GM23248 (cell line): ENCODE results near the gene PAK1. TPM values are rescaled to one million over a fixed set of nuclear protein-coding genes. Genes with fewer than 3 reads are reported as not detected.

ENCODE experiments used
- DNase-seq: peaks from one replicate; pipeline ENCODE4 v3.0.0-alpha.2; 2015
- H2AFZ ChIP-seq: fragments of 200-600 bp; sonication (generic); 2 replicates; pipeline ENCODE4 v1.6.1; 2016; ENCODE audit warnings: antibody characterized with exemption
- H3F3A ChIP-seq: fragments of 200-600 bp; sonication (generic); 2 replicates; pipeline ENCODE4 v1.6.1; 2016; ENCODE audit warnings: mild to moderate bottlenecking, antibody characterized with exemption, mixed run types; ENCODE audit not compliant: insufficient read depth
- H3K27ac ChIP-seq: fragments of 200-600 bp; sonication (generic); 2 replicates; pipeline ENCODE4 v1.5.1; 2016; ENCODE audit warnings: mild to moderate bottlenecking
- H3K27me3 ChIP-seq: fragments of 200-600 bp; sonication (generic); replicated peaks from 2 replicates; pipeline ENCODE4 v1.6.1; 2016; ENCODE audit warnings: mild to moderate bottlenecking; ENCODE audit not compliant: insufficient read depth
- H3K36me3 ChIP-seq: fragments of 200-600 bp; sonication (generic); 2 replicates; pipeline ENCODE4 v1.6.1; 2016; ENCODE audit warnings: low read depth, mild to moderate bottlenecking
- H3K4me1 ChIP-seq: fragments of 200-600 bp; sonication (generic); 2 replicates; pipeline ENCODE4 v1.6.1; 2016; ENCODE audit warnings: mild to moderate bottlenecking; ENCODE audit not compliant: insufficient read depth
- H3K4me2 ChIP-seq: fragments of 200-600 bp; sonication (generic); one replicate; pipeline ENCODE4 v1.6.1; 2016; ENCODE audit warnings: mild to moderate bottlenecking; ENCODE audit not compliant: unreplicated experiment
- H3K4me3 ChIP-seq: fragments of 200-600 bp; sonication (generic); 2 replicates; pipeline ENCODE4 v1.5.1; 2016; ENCODE audit warnings: mild to moderate bottlenecking
- H3K79me2 ChIP-seq: fragments of 200-600 bp; sonication (generic); 2 replicates; pipeline ENCODE4 v1.6.1; 2016; ENCODE audit warnings: mild to moderate bottlenecking; ENCODE audit not compliant: insufficient read depth
- H3K9ac ChIP-seq: fragments of 200-600 bp; sonication (generic); 2 replicates; pipeline ENCODE4 v1.6.1; 2016; ENCODE audit warnings: mild to moderate bottlenecking
- H3K9me2 ChIP-seq: fragments of 200-600 bp; sonication (generic); 2 replicates; pipeline ENCODE4 v1.6.1; 2016; ENCODE audit warnings: mixed run types, mild to moderate bottlenecking, moderate library complexity; ENCODE audit not compliant: insufficient read depth
- H3K9me3 ChIP-seq: fragments of 200-600 bp; sonication (generic); one replicate; pipeline ENCODE4 v1.6.1; 2017; ENCODE audit warnings: low read depth
- H4K20me1 ChIP-seq: fragments of 200-600 bp; sonication (generic); 2 replicates; pipeline ENCODE4 v1.6.0; 2016; ENCODE audit not compliant: insufficient read depth
- EZH2 ChIP-seq: fragments of 200-600 bp; sonication (generic); IDR thresholded peaks from 2 replicates; pipeline ENCODE4 v1.6.1; 2018; ENCODE audit warnings: antibody characterized with exemption, mild to moderate bottlenecking; ENCODE audit not compliant: insufficient read depth, poor library complexity, severe bottlenecking
- EZH2phosphoT487 ChIP-seq: fragments of 200-600 bp; sonication (generic); IDR thresholded peaks from 2 replicates; pipeline ENCODE4 v1.6.1; 2018; ENCODE audit warnings: antibody characterized with exemption, moderate library complexity, mild to moderate bottlenecking, low read depth; ENCODE audit not compliant: insufficient read depth
- WGBS, 2 experiments: methylation state at CpG; one replicate each; pipeline ENCODE4 v1.1.6; 2015 to 2017; ENCODE audit warnings: low lambda C conversion rate in 2 of 2, low coverage in 1 of 2; ENCODE audit errors: missing lambda C conversion rate in 2 of 2; 5-methylcytosine and 5-hydroxymethylcytosine counted together
- in situ Hi-C: fragments of 300-500 bp; cut with MboI; formaldehyde crosslinking; loops from 2 replicates; pipeline ENCODE4 v1.15.0; 2020
- polyA plus RNA-seq: library from polyadenylated mRNA; unstranded; fragments of >200 nt; fragmentation: Nextera tagmentation; extraction: Ambion mirVana; gene quantifications from 2 replicates; pipeline ENCODE4 v1.2.1, GENCODE V29; 2016
- total RNA-seq: library from RNA; depleted of rRNA; stranded (reverse); fragments of >200 nt; shearing (Covaris generic); gene quantifications from 2 replicates; pipeline ENCODE4 v1.2.3, GENCODE V29; 2014

PAK1 gene
- total and polyA plus RNA-seq, 2 experiments from 2014 or later = 20.3 to 23.8 TPM

DNA sequence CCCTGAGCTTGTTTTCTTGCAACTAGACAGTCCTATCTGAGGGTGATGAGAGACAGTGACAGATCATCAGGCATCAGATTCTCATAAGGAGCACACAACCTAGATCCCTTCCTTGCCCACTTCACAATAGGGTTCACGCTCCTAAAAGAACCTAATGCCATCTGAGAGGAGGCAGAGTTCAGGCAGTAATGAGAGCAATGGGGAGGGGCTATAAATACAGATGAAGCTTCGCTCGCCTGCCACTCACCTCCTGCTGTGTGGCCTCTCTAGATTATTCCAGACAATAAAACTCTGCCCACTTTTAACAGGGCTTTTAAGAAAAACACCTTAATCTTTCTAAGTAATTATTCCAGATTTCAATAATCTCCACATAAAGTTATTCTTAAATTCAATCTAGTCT, 43.9 kb upstream of the PAK1 start:
- Histone ChIP-seq H3K79me2 (no peaks in the 10 kb centered on the region), H2AFZ (no peak overlapping the region), H3K27ac (no peak overlapping the region), H3K4me3 (no peak overlapping the region), H3K9ac (no peak overlapping the region), H3F3A (0 out of 2 replicates have a peak, but pooled peaks cover 9% of the 10 kb centered on the region), H3K27me3 (peaks cover 6% of the 10 kb centered on the region; the same call in 1 of the 2 replicates), H3K9me2 (no peaks in the 10 kb centered on the region), H3K36me3 (no peaks in the 10 kb centered on the region), H4K20me1 (no peaks in the 10 kb centered on the region), H3K4me1 (no peaks in the 10 kb centered on the region), H3K9me3 (no peaks in the 10 kb centered on the region), H3K4me2 (no peak overlapping the region)
- TF ChIP-seq EZH2 = no peak
- TF ChIP-seq EZH2phosphoT487 = no peak
- in situ Hi-C loops = no loop called here
- DNase-seq = no peak
- WGBS, 2 experiments = 95 to 97% methylated on average over 3 of the region's 3 CpGs

DNA sequence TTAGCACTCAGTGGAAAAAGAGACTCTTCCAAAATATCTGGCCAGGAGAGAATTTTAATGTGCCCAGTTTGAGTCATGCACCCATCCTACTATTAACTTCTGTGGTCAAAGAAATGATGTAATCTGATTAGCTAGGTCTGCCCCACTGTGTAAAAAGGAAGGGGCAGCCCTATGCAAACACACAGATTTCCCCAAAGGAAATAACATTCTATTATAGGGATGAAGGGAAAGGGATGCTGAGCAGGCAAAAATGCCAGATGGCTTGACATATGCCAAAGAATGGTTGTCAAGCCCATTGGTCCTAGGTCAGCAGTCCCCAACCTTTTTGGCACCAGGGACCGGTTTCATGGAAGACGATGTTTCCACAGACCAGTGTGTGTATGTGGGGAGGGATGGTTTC, 43.3 kb upstream of the PAK1 start:
- Histone ChIP-seq H3K27me3 (peaks cover 7% of the 10 kb centered on the region; the same call in 1 of the 2 replicates), H3K79me2 (no peaks in the 10 kb centered on the region), H3F3A (0 out of 2 replicates have a peak, but pooled peaks cover 7% of the 10 kb centered on the region), H3K4me2 (no peak overlapping the region), H3K9me3 (no peaks in the 10 kb centered on the region), H3K4me3 (no peak overlapping the region), H3K27ac (no peak overlapping the region), H3K9ac (no peak overlapping the region), H2AFZ (no peak overlapping the region), H3K36me3 (no peaks in the 10 kb centered on the region), H3K9me2 (no peaks in the 10 kb centered on the region), H3K4me1 (no peaks in the 10 kb centered on the region), H4K20me1 (no peaks in the 10 kb centered on the region)
- WGBS, 2 experiments = 92 to 98% methylated on average over 2 of the region's 2 CpGs
- TF ChIP-seq EZH2 = no peak
- no peak for TF ChIP-seq EZH2phosphoT487
- DNase-seq = peak; percentile 13
- in situ Hi-C loops = no loop called here

DNA sequence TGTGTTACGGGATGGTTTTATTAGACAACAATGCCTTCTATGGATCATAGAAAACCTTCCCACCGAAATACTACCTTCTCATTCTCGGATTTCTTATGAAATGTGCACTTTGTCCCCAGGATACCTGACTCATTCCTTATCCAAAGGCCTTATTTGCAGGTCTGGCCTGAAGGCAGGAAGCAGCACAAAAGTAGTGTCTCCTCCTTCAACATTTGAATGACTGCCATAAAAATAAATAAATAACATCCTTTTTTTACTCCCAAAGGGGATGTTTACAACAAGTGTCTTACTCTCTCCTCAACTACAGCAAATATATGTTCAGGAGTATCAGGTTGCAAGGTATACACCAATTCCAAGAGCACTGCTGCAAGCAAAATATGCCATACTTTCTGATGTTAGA, 41.6 kb upstream of the PAK1 start:
- TF ChIP-seq EZH2 (no peak), EZH2phosphoT487 (no peak)
- Histone ChIP-seq H3K4me3 (no peak overlapping the region), H3K9me3 (no peaks in the 10 kb centered on the region), H3K4me2 (no peak overlapping the region), H4K20me1 (no peaks in the 10 kb centered on the region), H3K79me2 (no peaks in the 10 kb centered on the region), H3K36me3 (no peaks in the 10 kb centered on the region), H3K9ac (no peak overlapping the region), H3K9me2 (no peaks in the 10 kb centered on the region), H2AFZ (no peak overlapping the region), H3F3A (no peaks in the 10 kb centered on the region), H3K4me1 (no peaks in the 10 kb centered on the region), H3K27ac (no peak overlapping the region), H3K27me3 (peaks cover 24% of the 10 kb centered on the region; the same call in 1 of the 2 replicates)
- no peak for DNase-seq
- WGBS, 2 experiments = 74 to 82% methylated on average over 3 of the region's 3 CpGs
- in situ Hi-C loops = no loop called here

DNA sequence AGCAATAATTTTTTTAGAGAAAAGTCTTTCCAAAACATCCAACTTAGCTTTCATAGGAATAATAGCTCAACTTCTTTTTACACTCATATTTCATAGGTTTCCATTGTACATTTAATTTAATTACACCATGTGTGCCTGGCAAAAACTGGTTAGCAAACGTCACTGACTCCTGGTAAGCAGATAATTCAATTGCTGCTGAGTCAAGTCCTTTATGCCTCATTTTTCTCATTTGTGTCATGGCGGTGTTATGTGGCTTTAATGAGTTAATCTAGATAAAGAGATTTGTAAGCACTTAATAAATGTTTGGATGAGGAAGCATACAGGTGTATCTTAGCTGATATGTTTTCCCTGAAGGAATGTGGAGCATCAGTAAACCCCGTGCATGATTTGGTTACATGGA, 41.2 kb upstream of the PAK1 start:
- H3K9me2 ChIP-seq = no peaks in the 10 kb centered on the region
- in situ Hi-C loops = no loop called here
- no peaks in the 10 kb centered on the region for H3K4me1 ChIP-seq
- no peak overlapping the region for H3K9ac ChIP-seq
- TF ChIP-seq EZH2phosphoT487 = no peak
- TF ChIP-seq EZH2 = no peak
- H3K9me3 ChIP-seq = no peaks in the 10 kb centered on the region
- no peak overlapping the region for H3K4me2 ChIP-seq
- no peaks in the 10 kb centered on the region for H4K20me1 ChIP-seq
- H3K27me3 ChIP-seq = peaks cover 24% of the 10 kb centered on the region; the same call in 1 of the 2 replicates
- no peaks in the 10 kb centered on the region for H3K36me3 ChIP-seq
- no peak overlapping the region for H3K4me3 ChIP-seq
- no peaks in the 10 kb centered on the region for H3F3A ChIP-seq
- no peaks in the 10 kb centered on the region for H3K79me2 ChIP-seq
- 73 to 75% methylated on average over 3 of the region's 3 CpGs for WGBS, 2 experiments
- H2AFZ ChIP-seq = no peak overlapping the region
- no peak overlapping the region for H3K27ac ChIP-seq
- DNase-seq = no peak

DNA sequence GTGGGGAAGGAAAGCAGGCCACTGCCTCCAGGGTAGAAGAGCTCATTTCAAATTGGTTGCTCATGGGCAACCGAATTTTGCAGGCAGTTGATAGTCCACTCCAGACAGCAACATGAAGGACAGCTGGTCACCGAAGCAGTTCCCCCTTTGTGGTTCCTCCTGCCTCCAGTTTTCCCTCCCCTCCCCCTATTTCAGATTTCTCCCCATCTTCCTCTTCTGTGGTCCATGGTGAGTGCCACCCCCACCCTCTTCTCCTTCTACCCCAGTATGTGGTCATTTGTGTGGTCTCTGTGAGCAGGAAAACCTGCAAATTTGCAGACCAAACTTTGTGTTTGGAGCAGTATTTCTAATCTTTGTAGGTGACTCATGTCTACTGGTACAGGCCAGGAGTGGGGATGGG, 38.2 kb upstream of the PAK1 start:
- H3K9me2 ChIP-seq = no peaks in the 10 kb centered on the region
- TF ChIP-seq EZH2phosphoT487 (no peak), EZH2 (no peak)
- in situ Hi-C loops = no loop called here
- WGBS, 2 experiments = 70 to 72% methylated on average over 2 of the region's 2 CpGs
- H4K20me1 ChIP-seq = no peaks in the 10 kb centered on the region
- H3K4me1 ChIP-seq = no peaks in the 10 kb centered on the region
- H3K27ac ChIP-seq = no peak overlapping the region
- no peak overlapping the region for H3K4me3 ChIP-seq
- no peaks in the 10 kb centered on the region for H3K9me3 ChIP-seq
- H3K79me2 ChIP-seq = no peaks in the 10 kb centered on the region
- H3K4me2 ChIP-seq = no peak overlapping the region
- H3K27me3 ChIP-seq = peaks cover 24% of the 10 kb centered on the region; the same call in 1 of the 2 replicates
- H2AFZ ChIP-seq = no peak overlapping the region
- H3K36me3 ChIP-seq = no peaks in the 10 kb centered on the region
- no peaks in the 10 kb centered on the region for H3F3A ChIP-seq
- H3K9ac ChIP-seq = no peak overlapping the region
- no peak for DNase-seq
